ENCODE data around the gene EFR3B.
"Not testable (repeated sequence)": the region's sequence is repeated elsewhere in the genome, so short reads cannot be mapped to it uniquely, and the experiment has no call there.

EFR3B gene

DNA sequence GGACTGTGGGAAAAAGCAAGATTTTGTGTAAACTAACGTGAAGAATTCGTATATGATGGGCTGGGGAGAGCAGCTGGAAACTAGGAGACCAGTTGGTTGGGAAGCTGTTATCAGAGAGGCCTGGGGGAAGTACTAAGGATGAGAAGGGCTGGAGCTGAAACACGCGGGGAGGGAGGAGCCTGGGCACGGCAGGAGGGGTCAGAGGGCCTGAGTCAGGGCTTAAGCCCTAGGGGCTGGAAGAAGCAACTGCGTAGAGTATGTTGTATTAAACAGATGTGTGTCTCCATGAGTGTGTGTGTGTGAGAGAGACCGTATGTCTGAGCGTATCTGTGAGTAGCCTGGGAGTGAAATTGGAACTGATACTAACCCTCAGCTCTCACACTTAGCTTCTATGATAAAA lies 118.1 kb downstream of the EFR3B start:
- DNase-seq = no peak

DNA sequence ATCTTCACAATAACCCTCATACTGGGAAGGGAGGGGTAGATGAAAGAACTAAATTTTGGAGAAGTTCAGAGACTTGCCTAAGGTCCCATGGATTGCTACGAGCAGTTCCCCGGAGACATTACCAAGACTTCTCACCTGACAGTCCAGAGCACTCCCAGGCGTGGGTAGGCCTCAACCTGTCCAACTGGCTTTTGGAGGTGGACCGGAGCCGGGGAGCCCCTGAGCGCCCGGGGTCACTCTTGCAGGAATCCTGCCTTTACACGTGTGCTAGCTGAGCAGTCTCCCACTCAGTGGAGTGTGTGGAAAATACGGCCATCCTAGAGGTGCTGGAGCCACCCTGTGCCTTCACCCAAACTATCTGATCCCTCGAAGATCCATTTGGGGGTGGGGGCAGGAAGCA lies 118.5 kb downstream of the EFR3B start:
- no peak for DNase-seq

DNA sequence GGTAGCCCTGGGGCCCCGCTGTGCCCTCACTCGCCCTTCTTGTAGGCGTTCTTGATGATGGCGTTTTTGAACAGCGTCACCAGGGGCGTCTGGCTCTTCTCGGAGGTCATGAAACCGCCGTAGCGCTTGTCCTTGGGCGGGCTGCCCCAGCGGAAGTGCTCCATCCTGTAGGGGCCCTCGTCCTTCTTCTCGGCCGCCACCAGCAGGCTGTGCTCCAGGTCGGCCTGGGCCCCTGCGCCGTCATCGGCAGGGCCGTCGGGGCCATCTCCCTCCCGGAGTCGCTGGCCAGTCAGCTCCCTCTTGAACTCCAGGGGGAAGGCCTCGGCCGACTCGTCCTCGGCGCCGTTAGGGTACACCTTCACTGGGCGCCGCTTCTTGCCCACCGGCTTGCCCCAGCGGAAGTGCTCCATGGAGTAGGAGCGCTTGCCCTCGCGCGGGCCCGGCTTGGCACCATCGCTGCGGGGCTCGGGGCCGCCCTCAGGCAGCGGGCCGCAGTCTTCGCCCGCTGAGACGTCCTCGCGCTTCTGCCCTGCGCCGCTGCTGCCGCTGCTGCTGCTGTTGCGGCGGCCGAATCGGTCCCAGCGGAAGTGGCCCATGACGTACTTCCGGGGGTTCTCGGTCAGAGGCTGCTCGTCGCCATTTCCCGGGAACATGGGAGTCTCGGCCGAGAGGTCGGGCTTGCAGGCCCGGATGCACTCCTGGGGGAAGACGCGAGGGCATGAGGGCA lies 119.3 kb downstream of the EFR3B start:
- peak; percentile 82 for DNase-seq

DNA sequence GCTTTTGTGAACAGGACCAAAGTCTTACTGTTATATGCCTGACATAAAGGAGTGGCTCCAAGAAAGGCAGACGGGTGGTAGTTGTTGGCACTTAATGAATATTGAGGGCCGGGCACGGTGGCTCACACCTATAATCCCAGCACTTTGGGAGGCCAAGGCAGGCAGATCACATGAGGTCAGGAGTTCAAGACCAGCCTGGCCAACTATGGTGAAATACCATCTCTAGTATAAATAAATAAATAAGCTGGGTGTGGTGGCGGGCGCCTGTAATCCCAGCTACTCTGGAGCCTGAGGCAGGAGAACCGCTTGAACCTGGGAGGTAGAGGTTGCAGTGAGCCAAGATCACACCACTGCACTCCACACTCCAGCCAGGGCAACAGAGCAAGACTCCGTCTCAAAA lies 120.2 kb downstream of the EFR3B start:
- not testable (repeated sequence) for DNase-seq

DNA sequence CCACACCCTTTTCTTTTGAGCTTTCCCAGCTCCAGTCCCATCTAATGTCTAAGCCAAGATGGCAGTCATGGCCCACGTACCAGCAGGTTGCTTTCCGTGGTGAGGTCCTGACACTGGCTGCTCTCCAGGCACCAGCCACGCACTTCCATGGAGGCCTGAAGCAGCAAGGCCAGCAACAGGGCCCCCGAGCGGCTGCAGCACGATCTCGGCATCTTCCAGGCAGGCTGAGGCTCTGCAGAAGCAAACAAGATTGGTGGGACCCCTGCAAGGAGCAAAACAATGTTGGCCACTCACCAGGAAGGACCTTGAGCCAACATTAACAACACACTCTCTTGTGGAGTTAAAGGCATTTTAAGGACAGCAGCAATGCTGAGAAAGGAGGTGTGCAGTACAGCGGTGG lies 122.7 kb downstream of the EFR3B start:
- no peak for DNase-seq

DNA sequence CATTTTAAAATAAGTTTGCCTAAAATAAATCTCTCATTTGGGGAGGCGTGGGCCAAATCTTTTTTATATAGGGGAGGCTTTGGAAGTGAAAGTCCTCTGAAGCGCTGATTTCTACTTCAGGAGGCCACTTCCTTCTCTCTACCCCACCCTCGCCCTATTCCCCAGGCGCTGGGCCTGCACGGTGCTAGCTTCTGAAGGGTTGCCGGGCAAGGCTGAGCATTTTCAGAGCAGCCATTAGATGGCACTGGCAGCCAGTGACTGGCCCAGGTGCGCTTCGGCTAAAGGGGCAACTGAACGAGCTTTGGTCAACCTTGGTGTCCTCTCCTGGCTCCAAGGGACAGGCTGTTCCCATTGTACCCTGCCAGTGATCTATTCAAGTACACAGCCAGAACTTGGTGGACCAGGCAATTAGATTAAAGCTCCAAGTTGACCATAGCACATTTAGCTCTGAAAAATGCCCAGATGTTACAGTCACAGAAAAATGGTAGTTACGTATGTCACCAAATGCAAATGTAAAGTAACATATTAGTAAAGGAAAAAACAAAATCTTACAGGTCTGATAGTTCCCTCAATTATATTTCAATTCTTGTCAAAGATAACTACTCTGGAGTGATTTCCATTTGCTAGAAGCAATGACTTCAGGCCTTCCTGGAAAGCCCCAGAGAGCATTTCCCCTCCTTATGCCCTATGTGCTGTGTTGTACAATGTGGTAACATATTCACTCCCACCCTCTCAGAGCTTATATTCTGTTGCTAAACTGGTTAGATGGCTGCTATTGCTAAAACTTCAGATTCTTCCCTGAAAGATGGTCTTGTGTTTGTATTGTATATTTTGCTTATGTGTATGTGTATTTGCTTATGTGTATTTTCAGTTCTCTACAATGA lies 124.4 kb downstream of the EFR3B start:
- peak; percentile 74 for DNase-seq

DNA sequence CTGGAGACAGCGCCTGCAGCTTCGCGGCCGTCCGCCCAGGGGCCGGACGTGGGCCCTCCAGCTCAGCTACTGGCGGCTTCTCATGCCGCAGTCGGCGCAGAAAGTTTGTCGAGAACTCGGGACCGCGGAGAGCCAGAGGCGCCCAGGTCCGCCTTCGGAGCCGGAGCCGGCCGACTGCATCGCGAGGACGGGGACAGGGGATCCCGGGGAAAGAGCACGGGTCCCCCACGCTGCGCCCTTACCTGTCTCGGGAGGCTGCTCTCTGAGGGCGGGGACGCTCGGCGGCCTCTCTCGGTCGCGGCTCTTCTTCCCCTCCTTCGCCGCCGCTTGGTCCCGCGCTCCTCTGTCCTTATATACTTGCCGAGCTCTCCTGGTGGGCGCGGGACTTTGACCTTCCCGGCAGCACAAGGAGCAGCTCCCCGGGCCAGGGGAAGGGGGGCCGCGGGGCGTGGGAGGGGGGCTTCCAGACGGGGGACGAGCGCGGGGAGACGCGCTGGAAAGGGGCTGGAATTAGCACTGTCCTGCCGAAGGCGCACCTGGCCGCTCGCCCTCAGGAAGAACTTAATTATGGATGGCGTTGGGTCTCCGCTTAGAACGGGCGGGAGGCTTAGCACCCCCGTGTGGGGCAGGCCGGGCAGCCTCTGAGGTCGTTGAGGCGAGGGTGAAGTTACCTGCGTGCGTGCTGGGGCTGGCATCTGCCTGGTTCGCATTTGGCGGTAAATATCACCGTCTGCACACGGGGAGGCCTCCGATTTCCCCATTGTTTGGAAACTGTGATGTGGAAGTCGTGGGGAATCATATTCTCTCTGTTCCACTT lies 126.6 kb downstream of the EFR3B start, which contains the start of gene POMC:
Gene POMC, minus strand, starts transcription at position 325 of the 817 bp plus-strand sequence. CDS start 3,808 bp downstream, outside the sequence.
- no peak for DNase-seq

DNA sequence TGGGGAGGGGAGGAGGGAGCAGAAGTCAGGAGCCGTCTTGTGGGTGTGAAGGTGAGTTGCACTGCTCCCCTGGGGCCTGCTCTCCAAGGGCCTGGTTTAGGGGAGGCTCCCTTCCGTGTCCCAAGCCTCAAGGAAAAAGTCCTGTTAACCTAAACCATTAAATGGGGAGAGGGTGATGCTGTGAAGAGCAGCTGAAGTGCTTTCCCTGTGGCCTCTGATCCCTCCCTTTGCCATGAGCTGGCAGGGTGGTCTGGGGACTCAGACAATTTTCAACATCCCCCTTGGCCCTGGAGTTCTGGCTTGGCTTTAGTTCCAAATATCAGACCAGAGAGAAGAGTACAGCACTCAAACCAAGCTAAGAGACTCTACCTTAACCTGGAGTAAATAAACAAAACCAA lies 127.2 kb downstream of the EFR3B start:
- no peak for DNase-seq

DNA sequence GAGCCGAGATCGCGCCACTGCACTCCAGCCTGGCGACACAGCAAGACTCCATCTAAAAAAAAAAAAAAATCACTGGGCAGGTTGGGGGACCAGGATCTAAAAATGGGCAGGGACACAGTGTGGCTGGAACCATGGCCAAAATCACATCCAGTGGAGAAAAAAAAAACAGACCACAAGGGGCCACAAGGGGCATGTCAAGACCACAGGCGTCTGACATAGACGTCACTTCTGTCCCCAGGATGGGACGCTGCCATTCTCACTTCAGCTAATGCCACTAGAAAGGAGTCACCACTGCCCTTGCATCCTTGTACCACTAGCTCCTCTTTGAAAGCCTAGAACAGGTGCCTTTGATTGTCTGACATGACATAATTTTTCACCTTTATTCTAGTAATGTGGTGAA lies 129.0 kb downstream of the EFR3B start:
- no peak for DNase-seq

DNA sequence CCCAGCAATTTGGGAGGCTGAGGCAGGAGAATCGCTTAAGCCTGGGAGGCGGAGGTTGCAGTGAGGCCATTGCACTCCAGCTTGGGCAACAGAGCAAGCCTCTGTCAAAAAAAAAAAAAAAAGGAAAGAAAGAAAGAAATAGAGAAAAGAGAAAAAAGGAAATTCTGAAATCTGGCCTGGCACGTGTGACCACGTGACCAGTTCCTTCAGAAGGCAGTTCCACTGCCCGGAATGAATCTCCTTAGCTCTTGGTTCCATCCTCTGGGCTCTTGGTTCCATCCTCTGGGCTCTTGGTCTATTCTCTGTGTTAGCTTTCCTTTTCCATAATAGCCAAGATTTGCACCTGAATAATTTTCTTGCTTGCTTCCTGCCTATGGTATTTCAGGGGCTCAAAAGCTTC lies 131.8 kb downstream of the EFR3B start:
- DNase-seq = no peak

DNA sequence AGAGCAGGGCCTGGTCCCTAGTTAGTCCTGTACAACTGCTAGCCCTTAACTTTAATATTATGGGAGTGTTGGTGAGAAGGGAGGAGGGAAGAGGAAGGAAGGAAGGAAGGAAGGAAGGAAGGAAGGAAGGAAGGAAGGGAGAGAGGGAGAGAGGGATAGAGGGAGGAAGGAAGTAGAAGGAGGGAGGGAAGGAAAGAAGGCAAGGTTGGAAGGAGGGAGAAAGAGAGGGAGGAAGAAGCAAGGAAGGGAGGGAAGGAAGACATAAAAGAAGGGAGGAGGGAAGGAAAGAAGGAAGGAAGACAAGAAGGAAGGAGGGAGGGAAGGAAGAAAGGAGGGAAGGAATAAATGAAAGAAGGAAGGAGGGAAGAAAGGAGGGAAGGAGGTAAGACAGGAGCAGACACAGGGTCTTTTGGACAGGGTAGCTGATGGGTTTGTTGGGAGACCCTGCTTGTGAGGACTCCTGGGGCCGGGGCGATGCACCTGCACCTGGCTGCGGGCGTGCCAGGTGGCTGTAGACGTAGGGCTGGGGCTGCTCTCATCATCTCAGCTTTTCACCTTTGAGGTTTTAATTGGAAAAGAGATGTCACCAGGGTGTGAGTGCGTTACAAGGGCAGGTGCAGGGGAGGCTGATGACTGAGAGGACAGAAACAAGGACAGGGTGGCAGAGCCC lies 132.5 kb downstream of the EFR3B start:
- no peak for DNase-seq

DNA sequence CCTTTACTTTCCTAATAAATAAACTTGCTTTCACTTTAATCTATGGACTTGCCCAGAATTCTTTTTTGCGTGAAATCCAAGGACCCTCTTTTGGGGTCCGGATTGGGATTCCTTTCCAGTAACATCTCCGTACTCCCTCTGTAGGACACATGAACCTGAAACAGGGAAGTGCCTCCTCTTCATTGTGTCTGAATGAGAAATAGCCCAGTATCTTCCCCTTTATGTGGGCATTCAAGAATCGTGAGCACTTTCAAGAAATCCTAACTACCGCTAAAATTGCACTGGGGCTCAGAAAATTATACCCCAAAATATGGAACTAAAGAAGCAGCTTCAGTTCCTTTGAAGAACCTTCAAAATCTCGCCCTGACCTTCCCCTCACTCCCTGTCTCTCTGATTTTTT lies 134.3 kb downstream of the EFR3B start:
- no peak for DNase-seq

DNA sequence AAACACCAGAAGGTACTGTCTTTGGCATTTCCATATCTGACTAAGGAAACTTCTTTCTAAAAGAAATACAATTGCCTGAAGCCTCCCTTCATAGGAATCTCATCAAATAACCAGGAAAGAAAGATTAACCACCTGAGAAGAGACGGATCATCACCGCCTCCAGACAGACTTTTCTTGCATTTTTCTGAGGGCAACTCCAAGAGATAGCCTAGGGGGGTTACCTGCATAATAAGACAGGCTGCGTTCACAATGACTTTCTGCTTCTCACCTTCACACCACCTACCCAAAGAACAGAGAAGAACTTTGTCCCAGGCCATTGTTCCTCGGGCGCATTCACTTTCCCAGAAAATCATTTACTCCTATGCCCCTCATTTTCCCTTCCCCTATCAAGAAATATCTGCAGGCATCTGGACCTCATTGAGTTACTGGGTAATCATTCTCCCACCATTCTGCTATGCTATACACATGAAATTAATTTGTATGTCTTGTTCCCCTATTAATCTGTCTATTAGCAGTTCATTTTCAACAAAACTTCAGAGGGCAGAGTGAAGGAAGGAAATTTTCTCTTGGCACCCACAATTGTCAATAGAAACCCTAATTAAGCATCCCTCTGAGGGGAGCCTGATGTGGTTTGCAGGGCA lies 134.8 kb downstream of the EFR3B start:
- DNase-seq = no peak

DNA sequence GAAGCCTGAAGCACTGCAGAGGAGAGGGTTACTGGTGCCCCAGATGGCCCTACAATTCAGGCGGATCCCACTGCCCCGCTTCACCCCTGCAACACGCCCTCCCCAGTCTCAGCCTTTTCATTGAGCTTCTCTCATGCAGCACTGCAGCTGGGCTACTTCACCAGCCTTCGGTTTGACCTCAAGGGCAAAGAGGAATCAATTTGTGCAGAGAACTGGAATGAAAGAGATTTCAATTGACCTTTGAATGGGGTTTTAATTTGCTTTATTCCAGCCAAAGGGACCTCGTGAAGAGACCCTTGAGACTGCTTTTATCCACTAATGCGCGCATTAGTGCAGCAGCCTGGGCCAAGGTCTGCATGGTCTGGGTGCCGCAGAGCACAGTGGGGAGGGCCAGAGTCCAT lies 135.3 kb downstream of the EFR3B start:
- no peak for DNase-seq

DNA sequence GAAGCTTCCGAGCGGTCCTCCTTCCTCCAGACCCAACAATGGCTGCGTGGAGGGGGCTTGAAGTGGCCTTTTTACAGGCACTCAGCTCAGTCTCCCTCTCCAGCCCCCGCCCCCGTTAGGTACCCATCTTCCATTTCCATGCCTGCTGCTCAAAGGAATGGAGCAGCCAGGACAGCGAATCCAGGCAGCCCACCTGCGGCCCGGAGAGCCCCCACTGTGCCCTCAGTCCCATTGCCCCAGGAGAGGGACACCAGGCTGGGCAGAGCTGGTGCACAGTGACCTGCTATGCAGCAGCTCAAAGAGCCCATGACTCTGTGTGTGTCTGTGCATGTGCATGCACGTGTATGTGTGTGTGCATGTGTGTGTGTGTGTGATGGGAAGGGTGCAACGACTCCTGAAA lies 137.1 kb downstream of the EFR3B start:
- DNase-seq = no peak

DNA sequence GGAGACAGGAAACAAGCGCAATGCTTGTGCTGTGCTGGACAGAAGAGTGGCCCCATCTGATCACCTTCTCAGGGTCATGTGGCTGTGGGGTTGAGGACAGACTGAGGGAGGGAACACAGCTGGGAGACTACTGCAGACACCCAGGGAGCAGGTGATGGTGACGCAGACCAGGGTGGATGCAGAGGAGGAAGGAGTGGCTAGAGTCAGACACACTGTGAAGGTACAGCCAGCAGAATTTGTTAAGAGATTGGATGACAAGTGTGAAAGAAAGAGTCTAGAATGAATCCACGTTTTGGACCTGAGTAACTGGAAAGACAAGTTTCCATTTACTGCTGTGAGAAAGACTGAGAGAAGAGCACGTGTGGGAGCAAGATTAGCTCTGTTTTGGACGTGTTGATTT lies 142.4 kb downstream of the EFR3B start:
- no peak for DNase-seq

DNA sequence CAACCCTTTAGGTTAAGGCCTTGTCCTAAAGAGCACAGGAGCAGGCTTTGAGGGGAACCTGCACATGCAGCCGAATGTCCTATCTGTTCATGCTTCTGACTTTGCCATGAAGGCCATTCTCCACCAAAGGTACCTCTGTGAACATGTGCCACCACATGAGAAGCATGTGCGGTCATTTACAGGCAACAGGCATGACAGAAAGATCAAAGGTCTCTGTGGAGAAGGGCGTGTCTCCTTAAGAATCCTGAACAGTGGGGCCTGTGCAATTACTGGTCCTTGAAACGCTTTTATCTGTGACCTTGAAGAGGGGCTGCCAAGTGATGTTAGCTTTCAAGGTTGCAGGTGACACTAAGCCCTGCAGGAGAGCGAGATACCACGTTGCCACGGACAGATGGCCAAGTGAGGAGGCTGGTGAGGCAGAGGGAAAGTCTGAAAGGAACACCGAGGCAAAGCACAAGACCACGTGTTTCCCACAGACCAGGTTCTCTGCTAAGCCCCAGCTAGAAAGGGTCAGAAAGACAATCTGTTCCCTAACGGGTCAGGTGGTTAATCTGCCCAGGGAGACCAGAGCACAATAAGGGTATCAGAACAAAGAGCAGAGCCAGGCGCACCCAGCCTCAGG lies 146.0 kb downstream of the EFR3B start:
- DNase-seq = no peak

DNA sequence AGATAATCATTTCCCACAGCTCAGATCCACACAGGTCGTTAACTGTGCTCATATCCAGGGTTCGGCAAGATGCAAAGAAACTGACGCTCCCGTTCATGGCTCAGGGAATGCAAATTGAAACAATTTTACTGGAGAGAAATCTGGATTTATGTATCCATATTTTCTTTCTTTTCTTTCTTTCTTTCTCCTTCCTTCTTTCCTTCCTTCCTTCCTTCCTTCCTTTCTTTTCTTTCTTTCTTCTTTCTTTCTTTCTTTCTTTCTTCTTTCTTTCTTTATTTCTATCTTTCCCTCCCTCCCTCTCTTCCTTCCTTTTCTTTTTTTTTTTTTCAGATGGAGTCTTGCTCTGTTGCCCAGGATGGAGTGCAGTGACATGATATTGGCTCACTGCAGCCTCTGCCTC lies 146.5 kb downstream of the EFR3B start:
- no peak for DNase-seq

DNA sequence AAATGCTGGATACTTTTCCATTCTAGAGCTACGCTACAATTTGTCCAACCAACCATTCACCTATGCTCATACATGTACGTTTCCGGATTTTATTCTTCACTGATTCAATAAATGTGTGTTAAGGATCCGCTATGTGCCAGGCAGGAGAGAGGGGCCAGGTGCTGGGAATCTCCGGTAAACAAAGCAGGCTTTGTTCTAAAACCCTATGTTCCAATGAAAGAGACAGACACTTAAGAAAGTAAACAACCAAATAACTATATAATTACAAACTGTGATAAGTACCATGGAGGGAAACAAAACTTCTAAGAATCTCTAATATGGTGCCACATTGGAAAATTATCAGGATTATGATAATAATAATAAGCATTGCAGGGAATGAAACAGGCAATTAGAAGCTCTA lies 148.7 kb downstream of the EFR3B start:
- no peak for DNase-seq

DNA sequence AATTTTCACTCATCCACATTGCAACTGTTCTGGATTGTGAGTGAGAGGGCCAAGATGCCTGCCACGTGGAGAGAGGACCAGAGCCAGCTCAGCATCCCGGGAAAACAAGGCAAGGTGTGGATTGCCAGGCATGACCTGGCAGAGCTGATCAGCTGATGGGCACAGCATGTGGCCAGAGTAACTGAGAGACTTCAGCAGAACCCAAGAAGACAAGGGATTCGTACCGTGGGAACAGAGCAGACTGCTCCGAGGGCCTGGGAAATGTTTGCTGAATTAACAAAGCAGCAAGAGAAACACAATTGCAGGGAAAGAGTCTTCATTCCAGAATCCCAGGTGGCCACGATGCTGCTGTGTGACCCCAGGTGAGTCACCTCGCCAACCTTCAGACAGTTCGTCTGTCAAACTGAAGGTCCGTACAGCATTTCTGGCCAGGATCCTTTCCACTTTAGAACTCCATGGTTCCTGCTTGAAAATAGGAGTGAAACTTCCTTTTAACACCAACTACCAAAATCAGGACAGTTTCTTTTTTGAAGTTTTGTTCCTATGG lies 152.8 kb downstream of the EFR3B start:
- no peak for DNase-seq
